ENCODE results near the gene TMEM94.

DNA sequence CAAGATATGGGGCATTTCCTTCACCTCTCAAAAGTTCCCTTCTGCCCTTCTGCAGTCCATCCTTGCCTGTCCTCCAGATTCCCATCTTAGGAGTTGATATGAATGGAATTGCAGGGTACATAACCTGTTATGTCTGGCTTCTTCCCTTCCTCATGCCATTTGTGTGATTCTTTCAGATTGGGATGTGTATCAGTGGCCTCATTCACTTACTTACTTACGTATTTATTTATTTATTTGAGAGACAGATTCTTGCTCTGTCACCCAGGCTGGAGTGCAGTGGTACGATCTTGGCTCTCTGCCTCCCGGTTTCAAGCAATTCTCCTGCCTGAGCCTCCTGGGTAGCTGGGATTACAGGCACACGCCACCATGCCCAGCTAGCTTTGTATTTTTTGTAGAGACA is 6.2 kb upstream of the TMEM94 start:
- TF ChIP-seq, protein P1, sequence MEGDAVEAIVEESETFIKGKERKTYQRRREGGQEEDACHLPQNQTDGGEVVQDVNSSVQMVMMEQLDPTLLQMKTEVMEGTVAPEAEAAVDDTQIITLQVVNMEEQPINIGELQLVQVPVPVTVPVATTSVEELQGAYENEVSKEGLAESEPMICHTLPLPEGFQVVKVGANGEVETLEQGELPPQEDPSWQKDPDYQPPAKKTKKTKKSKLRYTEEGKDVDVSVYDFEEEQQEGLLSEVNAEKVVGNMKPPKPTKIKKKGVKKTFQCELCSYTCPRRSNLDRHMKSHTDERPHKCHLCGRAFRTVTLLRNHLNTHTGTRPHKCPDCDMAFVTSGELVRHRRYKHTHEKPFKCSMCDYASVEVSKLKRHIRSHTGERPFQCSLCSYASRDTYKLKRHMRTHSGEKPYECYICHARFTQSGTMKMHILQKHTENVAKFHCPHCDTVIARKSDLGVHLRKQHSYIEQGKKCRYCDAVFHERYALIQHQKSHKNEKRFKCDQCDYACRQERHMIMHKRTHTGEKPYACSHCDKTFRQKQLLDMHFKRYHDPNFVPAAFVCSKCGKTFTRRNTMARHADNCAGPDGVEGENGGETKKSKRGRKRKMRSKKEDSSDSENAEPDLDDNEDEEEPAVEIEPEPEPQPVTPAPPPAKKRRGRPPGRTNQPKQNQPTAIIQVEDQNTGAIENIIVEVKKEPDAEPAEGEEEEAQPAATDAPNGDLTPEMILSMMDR (conservative IDR thresholded peaks at IDR 0.05): no peak
- TF ChIP-seq ZFX (IDR thresholded peaks at IDR 0.05): no peak

Data from C4-2B (cell line).